ENCODE results near the gene ECT2L.

DNA sequence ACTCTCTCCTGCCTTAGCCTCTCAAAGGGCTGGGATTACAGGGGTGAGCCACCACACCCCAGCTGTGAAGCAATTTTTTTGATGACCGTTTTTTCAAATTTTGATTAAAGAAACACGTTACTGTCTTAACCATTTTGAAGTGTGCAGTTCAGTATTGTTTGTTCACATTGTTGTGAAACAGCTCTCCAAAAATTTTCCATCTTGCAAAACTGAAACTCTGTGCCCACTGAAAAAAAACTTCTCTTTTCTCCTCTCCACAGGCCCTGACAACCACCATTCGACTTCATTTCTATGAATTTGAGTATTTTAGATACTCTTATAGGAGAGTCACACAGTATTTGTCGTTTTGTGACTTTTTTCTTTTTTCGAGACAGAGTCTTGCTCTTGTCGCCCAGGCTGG is 53.9 kb downstream of the ECT2L start:
- TF ChIP-seq, protein P1, sequence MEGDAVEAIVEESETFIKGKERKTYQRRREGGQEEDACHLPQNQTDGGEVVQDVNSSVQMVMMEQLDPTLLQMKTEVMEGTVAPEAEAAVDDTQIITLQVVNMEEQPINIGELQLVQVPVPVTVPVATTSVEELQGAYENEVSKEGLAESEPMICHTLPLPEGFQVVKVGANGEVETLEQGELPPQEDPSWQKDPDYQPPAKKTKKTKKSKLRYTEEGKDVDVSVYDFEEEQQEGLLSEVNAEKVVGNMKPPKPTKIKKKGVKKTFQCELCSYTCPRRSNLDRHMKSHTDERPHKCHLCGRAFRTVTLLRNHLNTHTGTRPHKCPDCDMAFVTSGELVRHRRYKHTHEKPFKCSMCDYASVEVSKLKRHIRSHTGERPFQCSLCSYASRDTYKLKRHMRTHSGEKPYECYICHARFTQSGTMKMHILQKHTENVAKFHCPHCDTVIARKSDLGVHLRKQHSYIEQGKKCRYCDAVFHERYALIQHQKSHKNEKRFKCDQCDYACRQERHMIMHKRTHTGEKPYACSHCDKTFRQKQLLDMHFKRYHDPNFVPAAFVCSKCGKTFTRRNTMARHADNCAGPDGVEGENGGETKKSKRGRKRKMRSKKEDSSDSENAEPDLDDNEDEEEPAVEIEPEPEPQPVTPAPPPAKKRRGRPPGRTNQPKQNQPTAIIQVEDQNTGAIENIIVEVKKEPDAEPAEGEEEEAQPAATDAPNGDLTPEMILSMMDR (IDR thresholded peaks at IDR 0.05) = no peak
- TF ChIP-seq POLR2A (IDR thresholded peaks at IDR 0.05) = no peak
- TF ChIP-seq EP300 (IDR thresholded peaks at IDR 0.05) = no peak

All from ovary (tissue), 3 donors.